Measurements from ENCODE around the gene FRMPD3. TPM values are rescaled to one million over a fixed set of nuclear protein-coding genes. Genes with fewer than 3 reads are reported as not detected.

The FRMPD3 gene
- total and polyA plus RNA-seq, 2 donors = 0.09 TPM

DNA sequence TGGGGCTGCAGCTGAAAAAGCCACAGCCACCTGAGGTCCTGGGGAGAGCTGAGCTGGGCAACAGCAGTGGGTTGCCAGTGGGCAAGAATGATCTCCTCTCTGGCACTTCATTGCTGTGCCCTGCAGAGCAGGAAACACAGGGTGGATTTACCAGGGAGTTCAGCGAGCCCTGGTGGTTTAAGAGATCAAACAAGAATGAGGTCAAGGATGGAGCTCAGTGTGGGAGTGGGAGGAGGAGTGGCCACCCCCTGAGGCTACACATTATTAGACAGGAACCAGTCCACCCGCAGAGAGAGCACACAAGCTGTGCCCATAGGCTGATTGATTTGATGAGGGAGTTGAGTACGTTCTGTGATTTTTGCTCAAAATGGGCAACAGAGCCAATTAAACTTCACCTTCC, 47.3 kb downstream of the FRMPD3 start:
- Histone ChIP-seq H3K36me3 (ENCODE audit: control insufficient read depth in 2 of 2, insufficient read depth in 2 of 2, low read length in 1 of 2) (no peaks in the 10 kb centered on the region), H3K4me3 (ENCODE audit: low read length in 2 of 2) (no peak overlapping the region), H3K27ac (ENCODE audit: low read depth in 1 of 2, low read length in 1 of 2) (no peak overlapping the region), H3K27me3 (ENCODE audit: control insufficient read depth in 2 of 2, insufficient read depth in 1 of 2, low read length in 1 of 2) (no peaks in the 10 kb centered on the region), H3K9me3 (ENCODE audit: control insufficient read depth in 2 of 2, insufficient read depth in 1 of 2, low read length in 1 of 2) (no peaks in the 10 kb centered on the region), H3K4me1 (ENCODE audit: control insufficient read depth in 2 of 2, insufficient read depth in 2 of 2, low read length in 2 of 2) (no peaks in the 10 kb centered on the region)
- no peak for DNase-seq (ENCODE audit: low read depth in 6 of 9, low spot score in 9 of 9)
- WGBS = 84% methylated on average over 3 of the region's 3 CpGs

Other genes with a start within 250 kb of the FRMPD3 start
- 6.1 TPM for gene NUP62CL, start 243.2 kb upstream of the FRMPD3 start, total RNA-seq
- 3.0 TPM for gene NUP62CL, start 243.2 kb upstream of the FRMPD3 start, polyA plus RNA-seq
- 0.05 TPM for gene DNAAF6, start 243.0 kb upstream of the FRMPD3 start, total RNA-seq
- 0.09 TPM for gene DNAAF6, start 243.0 kb upstream of the FRMPD3 start, polyA plus RNA-seq
- gene PRPS1, start 178.9 kb downstream of the FRMPD3 start, total RNA-seq = 41.7 TPM
- 26.4 TPM for gene PRPS1, start 178.9 kb downstream of the FRMPD3 start, polyA plus RNA-seq

All from thymus (tissue), 11 donors.